Esophagus muscularis mucosa (tissue), 4 donors: ENCODE data around the gene BPNT1. TPM values are rescaled to one million over a fixed set of nuclear protein-coding genes. Genes with fewer than 3 reads are reported as not detected.

ENCODE experiments used
- DNase-seq: peaks from one replicate; pipeline ENCODE4 v3.0.0-alpha.2; 2017; ENCODE audit errors: extremely low spot score
- H3K27ac ChIP-seq, 4 donors: fragments of 200-600 bp; sonication (generic); replicated peaks in 1 of 4; 1 replicate in 3 of 4; 2 replicates in 1 of 4; pipeline ENCODE4 v1.5.1; 2016 to 2019; ENCODE audit warnings: mild to moderate bottlenecking in 1 of 4
- H3K27me3 ChIP-seq, 4 donors: fragments of 200-600 bp; sonication (generic); one replicate each; pipeline versions ENCODE4 v1.5.1 to v1.6.0; 2016 to 2019
- H3K36me3 ChIP-seq, 4 donors: fragments of 200-600 bp; sonication (generic); one replicate each; pipeline ENCODE4 v1.5.1; 2016 to 2019
- H3K4me1 ChIP-seq, 4 donors: fragments of 200-600 bp; sonication (generic); one replicate each; pipeline ENCODE4 v1.5.1; 2016 to 2019
- H3K4me3 ChIP-seq, 4 donors: fragments of 200-600 bp; sonication (generic); 1 replicate in 2 of 4; 2 replicates in 2 of 4; pipeline ENCODE4 v1.5.1; 2016 to 2019; ENCODE audit warnings: mild to moderate bottlenecking in 4 of 4, moderate library complexity in 1 of 4
- H3K9me3 ChIP-seq, 4 donors: fragments of 200-600 bp; sonication (generic); 1 replicate in 3 of 4; 2 replicates in 1 of 4; pipeline ENCODE4 v1.5.1; 2016 to 2019
- CTCF ChIP-seq, 3 experiments: fragments of 200-600 bp in 2 of 3; fragments of 450-650 bp in 1 of 3; sonication (generic) in 2 of 3; IDR thresholded peaks; one replicate each; pipeline ENCODE4 v1.5.1; 2017 to 2019; ENCODE audit warnings: antibody characterized with exemption in 3 of 3, mild to moderate bottlenecking in 2 of 3, moderate library complexity in 1 of 3
- EP300 ChIP-seq: sonication (generic); formaldehyde crosslinking; IDR thresholded peaks from one replicate; pipeline ENCODE4 v1.6.1; 2017; ENCODE audit warnings: antibody characterized with exemption
- POLR2A ChIP-seq: fragments of 450-650 bp; IDR thresholded peaks from one replicate; pipeline ENCODE4 v1.6.1; 2017; ENCODE audit warnings: antibody characterized with exemption, moderate library complexity, mild to moderate bottlenecking, low read depth
- POLR2AphosphoS5 ChIP-seq, 2 donors: sonication (generic); formaldehyde crosslinking; IDR thresholded peaks; one replicate each; pipeline ENCODE4 v1.6.1; 2017; ENCODE audit warnings: antibody characterized with exemption in 2 of 2
- WGBS: methylation state at CpG from one replicate; pipeline ENCODE4 v1.1.5; 2018; 5-methylcytosine and 5-hydroxymethylcytosine counted together
- intact Hi-C: fragments of 100-400 bp; cut with DNase I; formaldehyde crosslinking; loops from one replicate; pipeline ENCODE4 v1.15.1; 2023
- total RNA-seq, 4 donors: library from RNA; depleted of rRNA; stranded (reverse); fragments of >200 nt; gene quantifications; one replicate each; pipeline versions ENCODE4 v1.1.0 to v1.2.1, GENCODE V29; 2016

Gene BPNT1
- total RNA-seq, result 10 to 100 TPM; 11.2 to 14.3 (median 12.6) TPM

GRCh38 chr1:220089650-220090556 lies at the start of gene BPNT1:
Gene BPNT1 (minus strand): TSS chr1:220089788. CDS start chr1:220079846, 9,942 bp downstream.
- WGBS, result 7% methylated on average over 35 of the region's 35 CpGs
- intact Hi-C loops, result loop anchor here (5.0 kb wide), 1 partner anchor 43 kb away; the partner anchor contains the start of gene EPRS1
- peak within 1 kb of the TSS; percentile 40 to 71 (median 60) for H3K27ac ChIP-seq

GRCh38 chr1:220137019-220137786 lies 47.6 kb upstream of the BPNT1 start:
- intact Hi-C loops, result no loop called here
- WGBS, result 69% methylated on average over 9 of the region's 9 CpGs
- Histone ChIP-seq H3K36me3 (peaks cover 10 to 98% (median 74%) of the 10 kb centered on the region in 4 donors), H3K4me3 (peak overlapping the region in 1 of 4 donors; percentile 1), H3K9me3 (no peaks in the 10 kb centered on the region), H3K27ac (peak overlapping the region in 2 of 4 donors; percentile 9 to 41), H3K4me1 (no peaks in the 10 kb centered on the region), H3K27me3 (no peaks in the 10 kb centered on the region)
- no peak for DNase-seq
- no peak for TF ChIP-seq POLR2AphosphoS5 (IDR thresholded peaks at IDR 0.05)

More at GRCh38 chr1:220089650-220090556, at the start of gene BPNT1:
- TF ChIP-seq POLR2AphosphoS5 (IDR thresholded peaks at IDR 0.05) (peak; percentile 59 to 88), CTCF (IDR thresholded peaks at IDR 0.05) (no peak), EP300 (no peak), POLR2A (peak; percentile 38)
- DNase-seq, result peak; percentile 97
- Histone ChIP-seq H3K27me3 (no peaks in the 10 kb centered on the region), H3K9me3 (no peaks in the 10 kb centered on the region), H3K4me3 (peak within 1 kb of the TSS; percentile 49 to 69 (median 65)), H3K36me3 (no peaks in the 10 kb centered on the region), H3K4me1 (peaks cover 4 to 35% (median 23%) of the 10 kb centered on the region in 4 donors)

- no peaks in the 10 kb centered on the region for H3K9me3 ChIP-seq
- no peaks in the 10 kb centered on the region for H3K4me1 ChIP-seq
- DNase-seq, result no peak
- H3K4me3 ChIP-seq, result no peak overlapping the region
- H3K27me3 ChIP-seq, result no peaks in the 10 kb centered on the region
- TF ChIP-seq POLR2AphosphoS5 (IDR thresholded peaks at IDR 0.05) (no peak), CTCF (IDR thresholded peaks at IDR 0.05) (no peak), POLR2A (no peak), EP300 (no peak)
- WGBS, result 88% methylated on average over 2 of the region's 2 CpGs
- no peak overlapping the region for H3K27ac ChIP-seq
- H3K36me3 ChIP-seq, result peaks cover 10 to 98% (median 66%) of the 10 kb centered on the region in 4 donors
- intact Hi-C loops, result no loop called here
Measured at GRCh38 chr1:220135755-220136154, 46.2 kb upstream of the BPNT1 start.

- intact Hi-C loops, result no loop called here
- Histone ChIP-seq H3K36me3 (peaks cover 19 to 93% (median 60%) of the 10 kb centered on the region in 4 donors), H3K27ac (no peak overlapping the region), H3K27me3 (no peaks in the 10 kb centered on the region), H3K4me3 (no peak overlapping the region), H3K4me1 (peaks cover 0 to 1% (median under 1%) of the 10 kb centered on the region in 4 donors), H3K9me3 (no peaks in the 10 kb centered on the region)
- no peak for DNase-seq
- TF ChIP-seq CTCF (IDR thresholded peaks at IDR 0.05) (no peak), POLR2AphosphoS5 (IDR thresholded peaks at IDR 0.05) (no peak), POLR2A (no peak), EP300 (no peak)
Measured at GRCh38 chr1:220129479-220130210, 40.1 kb upstream of the BPNT1 start.
